Neural cell (in vitro differentiated cells): ENCODE measurements around the gene DNMT3L.

ENCODE experiments used
- EZH2 ChIP-seq: fragments of 200-600, 300-800 bp; shearing (Covaris generic), sonication (generic); IDR thresholded peaks from 2 replicates; pipeline ENCODE4 v1.6.1; 2014; ENCODE audit warnings: antibody characterized with exemption, low read length, borderline replicate concordance, mild to moderate bottlenecking; ENCODE audit not compliant: insufficient read depth, poor library complexity, severe bottlenecking
- POLR2AphosphoS5 ChIP-seq: IDR thresholded peaks from 2 replicates; pipeline ENCODE4 v1.6.1; 2012
- SMC3 ChIP-seq: fragments of 450-650 bp; conservative IDR thresholded peaks from 2 replicates; pipeline ENCODE4 v1.6.1; 2014; ENCODE audit warnings: antibody characterized with exemption, mild to moderate bottlenecking, moderate library complexity; ENCODE audit not compliant: poor library complexity
- TF ChIP-seq, protein P1 (sequence below): fragments of 450-650 bp; IDR thresholded peaks from 2 replicates; pipeline ENCODE4 v1.5.1; 2014; ENCODE audit warnings: antibody characterized with exemption, mild to moderate bottlenecking, moderate library complexity; ENCODE audit not compliant: poor library complexity, severe bottlenecking

- TF ChIP-seq SMC3 (no peak), EZH2 (no peak), POLR2AphosphoS5 (no peak)
- TF ChIP-seq, protein P1, sequence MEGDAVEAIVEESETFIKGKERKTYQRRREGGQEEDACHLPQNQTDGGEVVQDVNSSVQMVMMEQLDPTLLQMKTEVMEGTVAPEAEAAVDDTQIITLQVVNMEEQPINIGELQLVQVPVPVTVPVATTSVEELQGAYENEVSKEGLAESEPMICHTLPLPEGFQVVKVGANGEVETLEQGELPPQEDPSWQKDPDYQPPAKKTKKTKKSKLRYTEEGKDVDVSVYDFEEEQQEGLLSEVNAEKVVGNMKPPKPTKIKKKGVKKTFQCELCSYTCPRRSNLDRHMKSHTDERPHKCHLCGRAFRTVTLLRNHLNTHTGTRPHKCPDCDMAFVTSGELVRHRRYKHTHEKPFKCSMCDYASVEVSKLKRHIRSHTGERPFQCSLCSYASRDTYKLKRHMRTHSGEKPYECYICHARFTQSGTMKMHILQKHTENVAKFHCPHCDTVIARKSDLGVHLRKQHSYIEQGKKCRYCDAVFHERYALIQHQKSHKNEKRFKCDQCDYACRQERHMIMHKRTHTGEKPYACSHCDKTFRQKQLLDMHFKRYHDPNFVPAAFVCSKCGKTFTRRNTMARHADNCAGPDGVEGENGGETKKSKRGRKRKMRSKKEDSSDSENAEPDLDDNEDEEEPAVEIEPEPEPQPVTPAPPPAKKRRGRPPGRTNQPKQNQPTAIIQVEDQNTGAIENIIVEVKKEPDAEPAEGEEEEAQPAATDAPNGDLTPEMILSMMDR = no peak
Measured at GRCh38 chr21:44272284-44272858, 10.7 kb upstream of the DNMT3L start.
